HEK293 (cell line): Measurements from ENCODE around the gene CDH11.

ENCODE experiments used
- CTCF ChIA-PET: fragments of 350-600 bp; formaldehyde crosslinking; extraction: SDS; loops from one replicate; lab custom pipeline; 2021; ENCODE audit warnings: antibody characterized with exemption; lab: Yijun Ruan, JAX
- POLR2A ChIA-PET: fragments of 300-600 bp; formaldehyde crosslinking; extraction: SDS; loops from one replicate; lab custom pipeline; 2020; ENCODE audit warnings: antibody characterized with exemption, inconsistent platforms; lab: Yijun Ruan, JAX
- H3K27ac ChIP-seq: fragments of 200-500 bp; sonication (Bioruptor generic); 2 replicates; pipeline ENCODE4 v1.5.1; 2014; ENCODE audit warnings: low read depth, low read length, control low read depth, inconsistent platforms; ENCODE audit errors: extremely low read depth
- H3K36me3 ChIP-seq, 2 experiments: fragments of 200-500 bp in 1 of 2; sonication (Bioruptor generic) in 1 of 2; 1 replicate in 1 of 2; 2 replicates in 1 of 2; pipeline ENCODE4 v1.5.1; 2014 to 2017; ENCODE audit warnings: inconsistent platforms in 2 of 2, low read length in 2 of 2; ENCODE audit not compliant: control insufficient read depth in 2 of 2, insufficient read depth in 1 of 2
- H3K4me1 ChIP-seq: fragments of 200-500 bp; sonication (Bioruptor generic); 2 replicates; pipeline ENCODE4 v1.5.1; 2014; ENCODE audit warnings: mild to moderate bottlenecking, low read length, inconsistent platforms; ENCODE audit not compliant: control insufficient read depth, insufficient read depth
- H3K4me3 ChIP-seq: 2 replicates; pipeline ENCODE4 v1.5.1; 2011; ENCODE audit warnings: low read depth, mild to moderate bottlenecking, control low read depth, low read length, moderate library complexity
- H3K9me3 ChIP-seq: fragments of 200-500 bp; sonication (Bioruptor generic); 2 replicates; pipeline ENCODE4 v1.5.1; 2014; ENCODE audit warnings: low read depth, low read length, inconsistent platforms; ENCODE audit not compliant: control insufficient read depth, insufficient read depth
- KLF7 ChIP-seq: fragments of 450-650 bp; formaldehyde crosslinking; IDR thresholded peaks from 2 replicates; pipeline ENCODE4 v1.5.1; 2016; ENCODE audit warnings: missing biosample characterization, missing genetic modification characterization, borderline replicate concordance
- PBX3 ChIP-seq: sonication (generic); formaldehyde crosslinking; IDR thresholded peaks from 2 replicates; pipeline ENCODE4 v1.8.1; 2022; ENCODE audit warnings: mild to moderate bottlenecking, moderate library complexity, missing genetic modification reagents
- RBAK ChIP-seq: fragments of 450-650 bp; formaldehyde crosslinking; IDR thresholded peaks from 2 replicates; pipeline ENCODE4 v1.5.1; 2016; ENCODE audit warnings: missing biosample characterization, missing genetic modification characterization
- REPIN1 ChIP-seq: fragments of 450-650 bp; formaldehyde crosslinking; IDR thresholded peaks from 2 replicates; pipeline ENCODE4 v1.5.1; 2017; ENCODE audit warnings: missing biosample characterization, missing genetic modification characterization, low read depth
- SALL2 ChIP-seq: fragments of 450-650 bp; formaldehyde crosslinking; IDR thresholded peaks from 2 replicates; pipeline ENCODE4 v1.5.0; 2017; ENCODE audit warnings: missing biosample characterization, mild to moderate bottlenecking, missing genetic modification characterization, borderline replicate concordance
- SETDB1 ChIP-seq: IDR thresholded peaks from one replicate; pipeline ENCODE4 v1.6.1; 2017; ENCODE audit warnings: mild to moderate bottlenecking, low read length, moderate library complexity, mixed read lengths; ENCODE audit not compliant: insufficient read length
- ZBTB20 ChIP-seq: fragments of 450-650 bp; formaldehyde crosslinking; IDR thresholded peaks from 2 replicates; pipeline ENCODE4 v1.5.1; 2016; ENCODE audit warnings: missing biosample characterization, missing genetic modification characterization
- ZFP41 ChIP-seq: fragments of 450-650 bp; formaldehyde crosslinking; IDR thresholded peaks from 2 replicates; pipeline ENCODE4 v1.5.1; 2016; ENCODE audit warnings: missing biosample characterization, missing genetic modification characterization, borderline replicate concordance
- ZNF140 ChIP-seq: fragments of 450-650 bp; formaldehyde crosslinking; IDR thresholded peaks from 2 replicates; pipeline ENCODE4 v1.5.1; 2016; ENCODE audit warnings: missing biosample characterization, missing genetic modification characterization
- ZNF211 ChIP-seq: fragments of 450-650 bp; formaldehyde crosslinking; IDR thresholded peaks from 2 replicates; pipeline ENCODE4 v1.5.1; 2016; ENCODE audit warnings: low read depth, missing biosample characterization, missing genetic modification characterization
- ZNF26 ChIP-seq: fragments of 450-650 bp; formaldehyde crosslinking; IDR thresholded peaks from 2 replicates; pipeline ENCODE4 v1.5.1; 2016; ENCODE audit warnings: missing biosample characterization, missing genetic modification characterization
- ZNF423 ChIP-seq: fragments of 450-650 bp; formaldehyde crosslinking; IDR thresholded peaks from 2 replicates; pipeline ENCODE4 v1.5.1; 2016; ENCODE audit warnings: missing biosample characterization, missing genetic modification characterization
- ZNF449 ChIP-seq: fragments of 450-650 bp; formaldehyde crosslinking; IDR thresholded peaks from 2 replicates; pipeline ENCODE4 v1.5.1; 2017; ENCODE audit warnings: missing biosample characterization, mild to moderate bottlenecking, missing genetic modification characterization, moderate library complexity
- ZNF518A ChIP-seq: fragments of 450-650 bp; formaldehyde crosslinking; conservative IDR thresholded peaks from 2 replicates; pipeline ENCODE4 v1.5.1; 2016; ENCODE audit warnings: low read depth, missing biosample characterization, missing genetic modification characterization
- ZNF629 ChIP-seq: fragments of 450-650 bp; formaldehyde crosslinking; IDR thresholded peaks from 2 replicates; pipeline ENCODE4 v1.5.1; 2017; ENCODE audit warnings: missing biosample characterization, missing genetic modification characterization
- ZNF664 ChIP-seq: fragments of 450-650 bp; formaldehyde crosslinking; IDR thresholded peaks from 2 replicates; pipeline ENCODE4 v1.5.1; 2016; ENCODE audit warnings: missing biosample characterization, missing genetic modification characterization

The CDH11 gene

GRCh38 chr16:65015599-65015998 is 106.3 kb downstream of the CDH11 start (continued):
- no peak for TF ChIP-seq SETDB1
- TF ChIP-seq ZNF423 (tag by site-specific recombination), result no peak
- TF ChIP-seq ZFP41 (tag by site-specific recombination), result no peak
- TF ChIP-seq, all 188 proteins: peak for 0

GRCh38 chr16:65012357-65012756 is 109.5 kb downstream of the CDH11 start:
- Histone ChIP-seq H3K4me3 (no peak overlapping the region), H3K36me3 (no peaks in the 10 kb centered on the region), H3K27ac (no peak overlapping the region)
- CTCF ChIA-PET, result no interaction called here
- no peak for TF ChIP-seq ZNF26 (tag by site-specific recombination)
- TF ChIP-seq ZNF518A, result no peak
- no peak for TF ChIP-seq SALL2 (tag by site-specific recombination)
- TF ChIP-seq ZNF664 (tag by site-specific recombination), result no peak
- TF ChIP-seq PBX3 (CRISPR knock-in tag), result no peak
- TF ChIP-seq ZNF449 (tag by site-specific recombination), result no peak
- TF ChIP-seq KLF7 (tag by site-specific recombination), result no peak
- TF ChIP-seq ZNF629 (tag by site-specific recombination), result no peak
- no peak for TF ChIP-seq REPIN1 (tag by site-specific recombination)
- no peak for TF ChIP-seq ZBTB20 (tag by site-specific recombination)
- TF ChIP-seq RBAK (tag by site-specific recombination), result no peak
- no peak for TF ChIP-seq ZNF211 (tag by site-specific recombination)
- TF ChIP-seq ZNF140 (tag by site-specific recombination), result no peak
- TF ChIP-seq, all 188 proteins: peak for 0
- POLR2A ChIA-PET, result no interaction called here
- H3K9me3 ChIP-seq, result no peaks in the 10 kb centered on the region
- H3K4me1 ChIP-seq, result no peaks in the 10 kb centered on the region
